ENCODE measurements around the gene KCNQ5. TPM values are rescaled to one million over a fixed set of nuclear protein-coding genes. Genes with fewer than 3 reads are reported as not detected.

Gene KCNQ5
- total RNA-seq (2022; extraction: Qiagen RNA extraction; ENCODE audit: low read depth), result 0.89 to 1.8 TPM (median 1.4 TPM) in 5 replicates

GRCh38 chr6:72621291-72622093 lies at the start of gene KCNQ5:
Gene KCNQ5 (plus strand): TSS chr6:72622064.

GRCh38 chr6:73225396-73225795 lies 603.5 kb downstream of the KCNQ5 start, which contains the start of gene KHDC1L:
Gene KHDC1L (minus strand): TSS chr6:73225496. CDS start chr6:73225408, 88 bp downstream.

